ENCODE measurements around the gene CYP27B1. TPM values are rescaled to one million over a fixed set of nuclear protein-coding genes. Genes with fewer than 3 reads are reported as not detected.

Gene CYP27B1
- total RNA-seq, 1 experiment from 2014 or later = 1.8 TPM

- H3K4me1 Mint-ChIP-seq (ENCODE audit: low read depth, unreplicated experiment) = peaks cover 9% of the 10 kb centered on the region
- H3K36me3 Mint-ChIP-seq (ENCODE audit: insufficient read depth, unreplicated experiment) = peaks cover 15% of the 10 kb centered on the region
- CTCF ChIA-PET = interaction anchor here (0.6 to 1.1 kb wide), 2 partner anchors 8 to 35 kb away, joined by 3 to 4 read pairs; partner anchors contain the start of gene AVIL
These were observed 43.6 kb upstream of the CYP27B1 start for GRCh38 chr12:57810450-57810849.

GRCh38 chr12:57809425-57809824 is 42.5 kb upstream of the CYP27B1 start:
- H3K36me3 Mint-ChIP-seq (ENCODE audit: insufficient read depth, unreplicated experiment) = peaks cover 11% of the 10 kb centered on the region
- no peak overlapping the region for H3K4me3 Mint-ChIP-seq (ENCODE audit: low read depth, unreplicated experiment)
- no peaks in the 10 kb centered on the region for H3K27me3 Mint-ChIP-seq (ENCODE audit: unreplicated experiment)
- no peaks in the 10 kb centered on the region for H3K9me3 Mint-ChIP-seq (ENCODE audit: low read depth, unreplicated experiment)
- no peak for TF ChIP-seq CTCF (IDR thresholded peaks at IDR 0.05; ENCODE audit: unreplicated experiment)
- intact Hi-C loops (cut with micrococcal nuclease; ENCODE audit: unreplicated experiment) = no loop called here
- H3K27ac Mint-ChIP-seq (ENCODE audit: unreplicated experiment) = no peak overlapping the region
- no peak for DNase-seq
- BruUV-seq (replicated peaks) = no TSS peak
- H3K4me1 Mint-ChIP-seq (ENCODE audit: low read depth, unreplicated experiment) = peaks cover 9% of the 10 kb centered on the region
- CTCF ChIA-PET = no interaction called here

More at GRCh38 chr12:57810450-57810849, 43.6 kb upstream of the CYP27B1 start:
- no peaks in the 10 kb centered on the region for H3K27me3 Mint-ChIP-seq (ENCODE audit: unreplicated experiment)
- no peak overlapping the region for H3K27ac Mint-ChIP-seq (ENCODE audit: unreplicated experiment)
- no peaks in the 10 kb centered on the region for H3K9me3 Mint-ChIP-seq (ENCODE audit: low read depth, unreplicated experiment)
- DNase-seq = peak; percentile 27
- TF ChIP-seq CTCF (IDR thresholded peaks at IDR 0.05; ENCODE audit: unreplicated experiment) = no peak
- intact Hi-C loops (cut with micrococcal nuclease; ENCODE audit: unreplicated experiment) = no loop called here
- no peak overlapping the region for H3K4me3 Mint-ChIP-seq (ENCODE audit: low read depth, unreplicated experiment)
- BruUV-seq (replicated peaks) = no TSS peak

GRCh38 chr12:57808351-57808750 is 41.5 kb upstream of the CYP27B1 start:
- no peak for DNase-seq
- intact Hi-C loops (cut with micrococcal nuclease; ENCODE audit: unreplicated experiment) = no loop called here
- TF ChIP-seq CTCF (IDR thresholded peaks at IDR 0.05; ENCODE audit: unreplicated experiment) = no peak
- CTCF ChIA-PET = interaction anchor here (0.6 kb wide), 1 partner anchor 68 kb away, joined by 3 read pairs; no protein-coding TSS in a partner anchor
- Mint-ChIP-seq H3K4me1 (ENCODE audit: low read depth, unreplicated experiment) (peaks cover 9% of the 10 kb centered on the region), H3K27ac (ENCODE audit: unreplicated experiment) (no peak overlapping the region), H3K27me3 (ENCODE audit: unreplicated experiment) (no peaks in the 10 kb centered on the region), H3K4me3 (ENCODE audit: low read depth, unreplicated experiment) (no peak overlapping the region), H3K36me3 (ENCODE audit: insufficient read depth, unreplicated experiment) (peaks cover 10% of the 10 kb centered on the region), H3K9me3 (ENCODE audit: low read depth, unreplicated experiment) (no peaks in the 10 kb centered on the region)
- no TSS peak for BruUV-seq (replicated peaks)

- no peak for TF ChIP-seq CTCF (IDR thresholded peaks at IDR 0.05; ENCODE audit: unreplicated experiment)
- no peak for DNase-seq
- H3K27ac Mint-ChIP-seq (ENCODE audit: unreplicated experiment) = no peak overlapping the region
- H3K4me3 Mint-ChIP-seq (ENCODE audit: low read depth, unreplicated experiment) = no peak overlapping the region
- H3K4me1 Mint-ChIP-seq (ENCODE audit: low read depth, unreplicated experiment) = peaks cover 9% of the 10 kb centered on the region
- no TSS peak for BruUV-seq (replicated peaks)
- H3K27me3 Mint-ChIP-seq (ENCODE audit: unreplicated experiment) = no peaks in the 10 kb centered on the region
- H3K9me3 Mint-ChIP-seq (ENCODE audit: low read depth, unreplicated experiment) = no peaks in the 10 kb centered on the region
- CTCF ChIA-PET = no interaction called here
- peaks cover 10% of the 10 kb centered on the region for H3K36me3 Mint-ChIP-seq (ENCODE audit: insufficient read depth, unreplicated experiment)
- intact Hi-C loops (cut with micrococcal nuclease; ENCODE audit: unreplicated experiment) = no loop called here
These were observed 40.4 kb upstream of the CYP27B1 start for GRCh38 chr12:57807285-57807684.

Measured in Calu3 (cell line).